Breast epithelium (tissue), 4 donors: ENCODE data around the gene DIS3L2. TPM values are rescaled to one million over a fixed set of nuclear protein-coding genes. Genes with fewer than 3 reads are reported as not detected.
"Not testable (repeated sequence)": the region's sequence is repeated elsewhere in the genome, so short reads cannot be mapped to it uniquely, and the experiment has no call there.

ENCODE experiments used
- DNase-seq, 2 donors: peaks; one replicate each; pipeline ENCODE4 v3.0.0-alpha.2; 2019; ENCODE audit warnings: low spot score in 2 of 2
- H3K27ac ChIP-seq, 2 donors: fragments of 200-600 bp; sonication (generic) in 1 of 2; one replicate each; pipeline ENCODE4 v1.5.1; 2016 to 2019; ENCODE audit warnings: mild to moderate bottlenecking in 1 of 2
- H3K27me3 ChIP-seq, 2 donors: fragments of 200-600 bp; sonication (generic) in 1 of 2; one replicate each; pipeline versions ENCODE4 v1.5.1 to v1.6.0; 2017 to 2019; ENCODE audit warnings: control low read depth in 1 of 2, mild to moderate bottlenecking in 1 of 2
- H3K36me3 ChIP-seq: fragments of 200-600 bp; one replicate; pipeline ENCODE4 v1.5.1; 2019
- H3K4me1 ChIP-seq, 2 donors: fragments of 200-600 bp; sonication (generic); one replicate each; pipeline ENCODE4 v1.5.1; 2016 to 2019; ENCODE audit warnings: control low read depth in 1 of 2
- H3K4me3 ChIP-seq, 3 donors: fragments of 200-600 bp; sonication (generic); 1 replicate in 2 of 3; 2 replicates in 1 of 3; pipeline ENCODE4 v1.5.1; 2016 to 2019; ENCODE audit warnings: mild to moderate bottlenecking in 3 of 3, moderate library complexity in 2 of 3
- H3K9me3 ChIP-seq, 2 donors: fragments of 200-600 bp; sonication (generic) in 1 of 2; one replicate each; pipeline ENCODE4 v1.5.1; 2016 to 2019; ENCODE audit warnings: control low read depth in 1 of 2
- CTCF ChIP-seq, 3 donors: fragments of 450-650 bp; IDR thresholded peaks; one replicate each; pipeline ENCODE4 v1.5.1; 2016 to 2017; ENCODE audit warnings: antibody characterized with exemption in 3 of 3, mild to moderate bottlenecking in 3 of 3, moderate library complexity in 3 of 3
- POLR2A ChIP-seq: fragments of 450-650 bp; IDR thresholded peaks from one replicate; pipeline ENCODE4 v1.6.1; 2016; ENCODE audit warnings: antibody characterized with exemption, mild to moderate bottlenecking, moderate library complexity
- POLR2AphosphoS5 ChIP-seq, 3 donors: sonication (generic); formaldehyde crosslinking; IDR thresholded peaks; one replicate each; pipeline ENCODE4 v1.6.1; 2017; ENCODE audit warnings: antibody characterized with exemption in 3 of 3
- intact Hi-C: fragments of 100-400 bp; cut with DNase I; formaldehyde crosslinking; loops from one replicate; pipeline ENCODE4 v1.15.1; 2023; ENCODE audit warnings: low total_unique reads
- total RNA-seq, 3 donors: library from RNA; depleted of rRNA; stranded (reverse); fragments of >200 nt; gene quantifications; one replicate each; pipeline ENCODE4 v1.1.0, GENCODE V29; 2016

DIS3L2 gene
- total RNA-seq, 3 donors from 2014 or later = 19.2 to 38.9 (median 33.4) TPM

- no peaks in the 10 kb centered on the region for H3K36me3 ChIP-seq
- H3K4me3 ChIP-seq = no peak overlapping the region
- DNase-seq = peak in 1 of 2 donors; percentile 46
- no peak for TF ChIP-seq POLR2AphosphoS5 (IDR thresholded peaks at IDR 0.05)
- TF ChIP-seq CTCF (IDR thresholded peaks at IDR 0.05) = no peak
- TF ChIP-seq POLR2A = no peak
- intact Hi-C loops = no loop called here
- no peaks in the 10 kb centered on the region for H3K9me3 ChIP-seq
- H3K27me3 ChIP-seq = peaks cover 0 to 32% of the 10 kb centered on the region in 2 donors
- H3K27ac ChIP-seq = no peak overlapping the region
- no peaks in the 10 kb centered on the region for H3K4me1 ChIP-seq
These were observed 416.6 kb downstream of the DIS3L2 start for GRCh38 chr2:232377841-232378734.

GRCh38 chr2:232378735-232379151, 417.2 kb downstream of the DIS3L2 start, which contains the start of gene ALPP:
ALPP (plus strand) TSS chr2:232378751; CDS start chr2:232378803, 52 bp downstream.
- H3K27ac ChIP-seq, H3K4me1 ChIP-seq, H3K36me3 ChIP-seq, H3K9me3 ChIP-seq, H3K4me3 ChIP-seq, intact Hi-C loops: not testable (repeated sequence)
- DNase-seq = peak in 1 of 2 donors; percentile 30
- H3K27me3 ChIP-seq = peaks cover 0 to 37% of the 10 kb centered on the region in 2 donors

GRCh38 chr2:232379610-232380590, 418.4 kb downstream of the DIS3L2 start:
- H3K36me3 ChIP-seq, H3K9me3 ChIP-seq, intact Hi-C loops, H3K4me1 ChIP-seq, H3K4me3 ChIP-seq, H3K27ac ChIP-seq: not testable (repeated sequence)
- peaks cover 0 to 47% of the 10 kb centered on the region in 2 donors for H3K27me3 ChIP-seq
- DNase-seq = peak in 1 of 2 donors; percentile 50

GRCh38 chr2:232381204-232382031, 419.9 kb downstream of the DIS3L2 start:
- H3K36me3 ChIP-seq, H3K4me1 ChIP-seq, H3K27ac ChIP-seq, intact Hi-C loops, H3K9me3 ChIP-seq, H3K4me3 ChIP-seq: not testable (repeated sequence)
- DNase-seq = peak in 1 of 2 donors; percentile 41
- peaks cover 0 to 61% of the 10 kb centered on the region in 2 donors for H3K27me3 ChIP-seq

- no peak overlapping the region for H3K27ac ChIP-seq
- H3K36me3 ChIP-seq = no peaks in the 10 kb centered on the region
- intact Hi-C loops = no loop called here
- no peak overlapping the region for H3K4me3 ChIP-seq
- peaks cover 0 to 72% of the 10 kb centered on the region in 2 donors for H3K27me3 ChIP-seq
- TF ChIP-seq POLR2AphosphoS5 (IDR thresholded peaks at IDR 0.05) (no peak), POLR2A (no peak), CTCF (IDR thresholded peaks at IDR 0.05) (no peak)
- no peak for DNase-seq
- H3K9me3 ChIP-seq = no peaks in the 10 kb centered on the region
- H3K4me1 ChIP-seq = no peaks in the 10 kb centered on the region
These were observed 421.1 kb downstream of the DIS3L2 start for GRCh38 chr2:232382331-232383225.
